Endothelial cell (in vitro differentiated cells): ENCODE results near the gene PNMA8A. TPM values are rescaled to one million over a fixed set of nuclear protein-coding genes. Genes with fewer than 3 reads are reported as not detected.

ENCODE experiments used
- DNase-seq: peaks from one replicate; pipeline ENCODE4 v3.0.0; 2021; ENCODE audit warnings: low spot score
- H3K27ac Mint-ChIP-seq: one replicate; pipeline ENCODE4 v1.8.0; 2021; ENCODE audit warnings: mixed read lengths, inconsistent platforms; ENCODE audit not compliant: unreplicated experiment
- H3K27me3 Mint-ChIP-seq: one replicate; pipeline ENCODE4 v1.8.0; 2021; ENCODE audit warnings: mild to moderate bottlenecking, moderate library complexity, mixed read lengths, inconsistent platforms; ENCODE audit not compliant: unreplicated experiment
- H3K36me3 Mint-ChIP-seq: one replicate; pipeline ENCODE4 v1.8.0; 2021; ENCODE audit warnings: mild to moderate bottlenecking, low read depth, mixed read lengths, inconsistent platforms; ENCODE audit not compliant: unreplicated experiment
- H3K4me1 Mint-ChIP-seq: one replicate; pipeline ENCODE4 v1.8.0; 2021; ENCODE audit warnings: mild to moderate bottlenecking, mixed read lengths, inconsistent platforms; ENCODE audit not compliant: unreplicated experiment
- H3K4me3 Mint-ChIP-seq: one replicate; pipeline ENCODE4 v1.8.0; 2021; ENCODE audit warnings: mild to moderate bottlenecking, mixed read lengths, inconsistent platforms; ENCODE audit not compliant: unreplicated experiment
- H3K9me3 Mint-ChIP-seq: one replicate; pipeline ENCODE4 v1.8.0; 2021; ENCODE audit warnings: mixed read lengths, inconsistent platforms; ENCODE audit not compliant: unreplicated experiment
- total RNA-seq: library from RNA; stranded (reverse); fragmentation: NEBNext Ultra II Directional; extraction: Animal tissue kit (Norgen Biotek cat#: 25700); gene quantifications from one replicate; pipeline ENCODE4 v1.2.1, GENCODE V29; 2021; ENCODE audit not compliant: unreplicated experiment
- TF ChIP-seq, protein P1 (sequence below): fragments of 200-600 bp; sonication (generic); IDR thresholded peaks from one replicate; pipeline ENCODE4 v1.5.0; 2021; ENCODE audit warnings: antibody characterized with exemption; ENCODE audit not compliant: unreplicated experiment

Gene PNMA8A
- total RNA-seq, 1 donor from 2014 or later = 12.4 TPM

DNA sequence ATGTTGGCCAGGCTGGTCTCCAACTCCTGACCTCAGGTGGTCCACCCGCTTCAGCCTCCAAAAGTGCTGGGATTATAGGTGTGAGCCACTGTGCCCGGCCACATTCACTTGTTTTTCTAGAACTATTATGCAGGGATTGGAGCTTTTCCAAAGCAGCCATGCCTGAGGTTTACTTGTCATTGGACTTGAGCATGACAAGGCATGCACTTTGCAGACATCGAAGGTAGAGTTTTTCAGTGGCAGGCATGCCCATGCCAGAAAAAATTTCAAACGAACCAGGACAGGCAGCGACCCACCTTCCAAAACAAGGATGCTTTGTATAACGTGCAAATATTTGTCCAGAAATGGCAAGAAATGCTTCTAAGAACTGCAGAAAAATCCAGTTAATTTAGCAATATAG lies 17.7 kb downstream of the PNMA8A start:
- H3K4me1 Mint-ChIP-seq = no peaks in the 10 kb centered on the region
- H3K36me3 Mint-ChIP-seq = peaks cover 7% of the 10 kb centered on the region
- no peak overlapping the region for H3K4me3 Mint-ChIP-seq
- TF ChIP-seq, protein P1, sequence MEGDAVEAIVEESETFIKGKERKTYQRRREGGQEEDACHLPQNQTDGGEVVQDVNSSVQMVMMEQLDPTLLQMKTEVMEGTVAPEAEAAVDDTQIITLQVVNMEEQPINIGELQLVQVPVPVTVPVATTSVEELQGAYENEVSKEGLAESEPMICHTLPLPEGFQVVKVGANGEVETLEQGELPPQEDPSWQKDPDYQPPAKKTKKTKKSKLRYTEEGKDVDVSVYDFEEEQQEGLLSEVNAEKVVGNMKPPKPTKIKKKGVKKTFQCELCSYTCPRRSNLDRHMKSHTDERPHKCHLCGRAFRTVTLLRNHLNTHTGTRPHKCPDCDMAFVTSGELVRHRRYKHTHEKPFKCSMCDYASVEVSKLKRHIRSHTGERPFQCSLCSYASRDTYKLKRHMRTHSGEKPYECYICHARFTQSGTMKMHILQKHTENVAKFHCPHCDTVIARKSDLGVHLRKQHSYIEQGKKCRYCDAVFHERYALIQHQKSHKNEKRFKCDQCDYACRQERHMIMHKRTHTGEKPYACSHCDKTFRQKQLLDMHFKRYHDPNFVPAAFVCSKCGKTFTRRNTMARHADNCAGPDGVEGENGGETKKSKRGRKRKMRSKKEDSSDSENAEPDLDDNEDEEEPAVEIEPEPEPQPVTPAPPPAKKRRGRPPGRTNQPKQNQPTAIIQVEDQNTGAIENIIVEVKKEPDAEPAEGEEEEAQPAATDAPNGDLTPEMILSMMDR = no peak
- no peak for DNase-seq
- no peak overlapping the region for H3K27ac Mint-ChIP-seq
- peaks cover 2% of the 10 kb centered on the region for H3K27me3 Mint-ChIP-seq
- H3K9me3 Mint-ChIP-seq = no peaks in the 10 kb centered on the region

DNA sequence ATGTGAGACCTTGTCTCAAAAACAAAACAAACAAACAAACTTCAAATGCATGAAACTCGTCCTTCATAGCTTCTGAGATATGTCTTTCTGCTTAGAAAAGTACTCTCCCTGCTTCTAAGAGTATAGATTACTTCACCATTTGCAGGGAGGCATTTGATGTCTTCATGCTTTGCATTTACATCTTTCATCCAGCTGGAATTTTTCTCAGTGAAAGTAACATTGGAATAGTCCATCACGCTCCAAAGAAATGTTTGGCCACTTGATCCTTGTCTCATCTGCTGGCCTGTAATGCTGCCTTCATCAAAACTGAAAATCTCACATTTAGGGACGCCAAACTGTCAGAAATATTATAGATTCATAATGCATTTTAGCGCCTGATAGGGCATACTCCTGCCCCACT lies 19.2 kb downstream of the PNMA8A start:
- no peaks in the 10 kb centered on the region for H3K9me3 Mint-ChIP-seq
- TF ChIP-seq, protein P1 = no peak
- peaks cover 6% of the 10 kb centered on the region for H3K4me1 Mint-ChIP-seq
- peaks cover 7% of the 10 kb centered on the region for H3K36me3 Mint-ChIP-seq
- no peak for DNase-seq
- H3K27me3 Mint-ChIP-seq = peaks cover 4% of the 10 kb centered on the region
- no peak overlapping the region for H3K27ac Mint-ChIP-seq
- no peak overlapping the region for H3K4me3 Mint-ChIP-seq

DNA sequence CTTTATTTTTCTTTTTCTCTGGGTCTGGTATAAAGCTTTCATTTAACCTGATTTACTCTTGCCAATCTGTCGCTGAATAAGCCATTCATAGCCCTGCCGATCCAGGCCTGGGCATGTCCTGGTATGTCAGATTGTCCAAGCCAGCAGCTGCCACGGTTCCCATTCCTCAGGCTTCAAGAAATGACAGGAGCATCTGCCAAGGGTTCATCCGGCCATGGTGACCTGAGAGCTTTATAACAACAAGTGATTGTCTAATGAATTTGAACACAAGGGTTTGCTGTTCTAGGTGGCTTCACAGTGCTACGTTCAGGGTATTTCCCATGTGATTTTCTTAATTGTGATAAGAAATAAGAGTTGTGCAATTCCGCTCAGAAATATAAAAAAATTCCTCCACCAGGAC lies 20.0 kb downstream of the PNMA8A start:
- TF ChIP-seq, protein P1 = no peak
- H3K36me3 Mint-ChIP-seq = peaks cover 7% of the 10 kb centered on the region
- H3K4me1 Mint-ChIP-seq = peaks cover 6% of the 10 kb centered on the region
- no peak overlapping the region for H3K4me3 Mint-ChIP-seq
- H3K9me3 Mint-ChIP-seq = no peaks in the 10 kb centered on the region
- DNase-seq = no peak
- no peak overlapping the region for H3K27ac Mint-ChIP-seq
- peaks cover 4% of the 10 kb centered on the region for H3K27me3 Mint-ChIP-seq

DNA sequence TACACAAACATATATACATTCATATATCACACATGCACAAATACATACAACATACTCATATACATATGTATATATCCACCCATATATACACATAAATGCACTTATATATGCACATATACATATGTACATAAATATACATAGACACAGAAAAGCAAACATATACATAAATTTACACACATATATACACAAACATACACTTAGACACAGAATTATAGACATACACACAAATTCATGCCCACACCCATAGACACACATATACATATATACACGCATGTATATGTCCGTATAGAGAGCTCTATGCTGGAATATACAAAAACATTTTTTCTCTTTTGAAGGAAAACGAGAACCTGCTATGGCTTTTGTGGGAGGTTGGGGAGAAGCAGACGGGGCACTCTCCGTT lies 20.6 kb downstream of the PNMA8A start:
- H3K4me1 Mint-ChIP-seq = peaks cover 6% of the 10 kb centered on the region
- H3K36me3 Mint-ChIP-seq = peaks cover 7% of the 10 kb centered on the region
- peaks cover 4% of the 10 kb centered on the region for H3K27me3 Mint-ChIP-seq
- no peaks in the 10 kb centered on the region for H3K9me3 Mint-ChIP-seq
- H3K27ac Mint-ChIP-seq = no peak overlapping the region
- H3K4me3 Mint-ChIP-seq = no peak overlapping the region
- DNase-seq = no peak
- TF ChIP-seq, protein P1 = no peak

DNA sequence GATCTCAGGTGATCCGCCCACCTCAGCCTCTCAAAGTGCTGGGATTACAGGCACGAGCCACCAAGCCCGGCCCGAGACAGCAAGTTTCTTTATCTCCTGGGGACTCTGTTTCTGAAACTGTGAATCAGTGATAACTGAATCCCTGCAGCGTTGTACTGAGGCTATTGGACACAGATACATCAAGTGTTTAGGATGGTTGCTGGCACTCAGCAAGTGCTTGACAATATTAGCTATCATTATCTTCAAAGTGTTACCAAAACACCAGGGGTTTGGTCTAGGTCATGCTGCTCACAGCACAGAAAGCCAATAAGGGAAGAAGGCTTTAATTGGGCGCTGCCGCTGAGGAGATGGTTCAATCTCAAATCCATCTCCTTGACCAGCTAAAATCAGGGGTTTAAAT lies 22.1 kb downstream of the PNMA8A start:
- H3K36me3 Mint-ChIP-seq = peaks cover 7% of the 10 kb centered on the region
- H3K27me3 Mint-ChIP-seq = peaks cover 4% of the 10 kb centered on the region
- no peak overlapping the region for H3K27ac Mint-ChIP-seq
- no peaks in the 10 kb centered on the region for H3K9me3 Mint-ChIP-seq
- TF ChIP-seq, protein P1 = no peak
- no peak overlapping the region for H3K4me3 Mint-ChIP-seq
- no peak for DNase-seq
- H3K4me1 Mint-ChIP-seq = peaks cover 6% of the 10 kb centered on the region
